Ishikawa (cell line): ENCODE data around the gene VAPB.

Experiments used
- CEBPB ChIP-seq: IDR thresholded peaks from 2 replicates; pipeline ENCODE4 v1.6.1; 2012
- CREB1 ChIP-seq: IDR thresholded peaks from 2 replicates; pipeline ENCODE4 v1.6.1; 2012; ENCODE audit warnings: low read depth
- EGR1 ChIP-seq: IDR thresholded peaks from 2 replicates; pipeline ENCODE4 v1.6.1; 2012
- EP300 ChIP-seq: IDR thresholded peaks from 2 replicates; pipeline ENCODE4 v1.6.1; 2012; ENCODE audit warnings: borderline replicate concordance
- FOXM1 ChIP-seq: IDR thresholded peaks from 2 replicates; pipeline ENCODE4 v1.6.1; 2012; ENCODE audit warnings: low read depth, borderline replicate concordance
- MAX ChIP-seq: IDR thresholded peaks from 2 replicates; pipeline ENCODE4 v1.6.1; 2012
- NFIC ChIP-seq: IDR thresholded peaks from 2 replicates; pipeline ENCODE4 v1.6.1; 2012
- RAD21 ChIP-seq: IDR thresholded peaks from 2 replicates; pipeline ENCODE4 v1.6.1; 2012; ENCODE audit warnings: low read depth
- TAF1 ChIP-seq: IDR thresholded peaks from 2 replicates; pipeline ENCODE4 v1.6.1; 2012; ENCODE audit warnings: low read depth, mild to moderate bottlenecking
- TCF12 ChIP-seq: IDR thresholded peaks from 2 replicates; pipeline ENCODE4 v1.6.1; 2012; ENCODE audit warnings: low read depth
- TEAD4 ChIP-seq: IDR thresholded peaks from 2 replicates; pipeline ENCODE4 v1.6.1; 2012
- USF1 ChIP-seq: IDR thresholded peaks from 2 replicates; pipeline ENCODE4 v1.6.1; 2012
- YY1 ChIP-seq: IDR thresholded peaks from 2 replicates; pipeline ENCODE4 v1.6.1; 2012; ENCODE audit warnings: low read depth
- ZBTB7A ChIP-seq: IDR thresholded peaks from 2 replicates; pipeline ENCODE4 v1.6.1; 2012; ENCODE audit warnings: low read depth
- TF ChIP-seq, protein P1 (sequence below): IDR thresholded peaks from 2 replicates; pipeline ENCODE4 v1.6.1; 2012; ENCODE audit warnings: low read depth, mild to moderate bottlenecking

The VAPB gene

DNA sequence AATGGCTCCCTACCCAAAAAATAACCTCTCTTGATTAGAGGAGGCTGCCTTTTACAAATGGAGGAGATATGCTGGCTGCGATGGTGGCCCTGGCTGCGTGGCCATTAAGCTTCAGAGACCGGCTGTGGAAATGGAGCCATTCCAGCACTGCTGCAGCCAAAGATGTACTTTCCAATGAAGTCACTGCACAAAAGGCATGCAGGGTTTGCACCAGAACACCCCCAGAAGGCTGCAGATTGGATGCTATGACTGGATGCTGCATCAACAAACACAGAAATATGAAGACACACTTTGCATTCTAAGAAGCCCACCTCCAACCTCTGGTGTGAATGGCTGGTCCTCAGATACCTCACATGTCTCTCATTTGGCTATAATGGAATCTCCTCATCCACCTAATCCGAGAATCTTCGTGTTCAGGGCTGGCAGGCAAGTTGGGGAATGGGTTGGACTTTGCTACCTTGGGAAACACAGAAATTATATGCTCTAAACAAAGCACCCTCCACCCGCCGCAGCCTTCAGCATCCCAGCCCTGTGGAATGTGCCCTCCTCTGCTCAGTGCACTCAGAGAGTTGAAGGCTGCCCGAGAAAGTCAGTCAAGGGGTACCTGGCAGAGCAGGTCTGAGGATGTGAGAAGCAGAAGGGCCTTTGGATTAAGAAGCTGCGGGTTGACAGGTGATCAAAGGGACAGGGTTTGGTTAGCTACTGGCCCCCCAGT lies 90.9 kb downstream of the VAPB start:
- TF ChIP-seq TAF1 = no peak
- no peak for TF ChIP-seq ZBTB7A
- TF ChIP-seq CEBPB = no peak
- TF ChIP-seq TCF12 = no peak
- TF ChIP-seq CREB1 = no peak
- TF ChIP-seq FOXM1 = no peak

GRCh38 chr20:58480551-58481336 lies 91.7 kb downstream of the VAPB start:
- TF ChIP-seq MAX (no peak), NFIC (no peak), ZBTB7A (no peak), TCF12 (no peak), TAF1 (no peak), EP300 (no peak), TEAD4 (no peak), RAD21 (no peak), EGR1 (no peak), USF1 (no peak), YY1 (no peak)
- TF ChIP-seq, protein P1, sequence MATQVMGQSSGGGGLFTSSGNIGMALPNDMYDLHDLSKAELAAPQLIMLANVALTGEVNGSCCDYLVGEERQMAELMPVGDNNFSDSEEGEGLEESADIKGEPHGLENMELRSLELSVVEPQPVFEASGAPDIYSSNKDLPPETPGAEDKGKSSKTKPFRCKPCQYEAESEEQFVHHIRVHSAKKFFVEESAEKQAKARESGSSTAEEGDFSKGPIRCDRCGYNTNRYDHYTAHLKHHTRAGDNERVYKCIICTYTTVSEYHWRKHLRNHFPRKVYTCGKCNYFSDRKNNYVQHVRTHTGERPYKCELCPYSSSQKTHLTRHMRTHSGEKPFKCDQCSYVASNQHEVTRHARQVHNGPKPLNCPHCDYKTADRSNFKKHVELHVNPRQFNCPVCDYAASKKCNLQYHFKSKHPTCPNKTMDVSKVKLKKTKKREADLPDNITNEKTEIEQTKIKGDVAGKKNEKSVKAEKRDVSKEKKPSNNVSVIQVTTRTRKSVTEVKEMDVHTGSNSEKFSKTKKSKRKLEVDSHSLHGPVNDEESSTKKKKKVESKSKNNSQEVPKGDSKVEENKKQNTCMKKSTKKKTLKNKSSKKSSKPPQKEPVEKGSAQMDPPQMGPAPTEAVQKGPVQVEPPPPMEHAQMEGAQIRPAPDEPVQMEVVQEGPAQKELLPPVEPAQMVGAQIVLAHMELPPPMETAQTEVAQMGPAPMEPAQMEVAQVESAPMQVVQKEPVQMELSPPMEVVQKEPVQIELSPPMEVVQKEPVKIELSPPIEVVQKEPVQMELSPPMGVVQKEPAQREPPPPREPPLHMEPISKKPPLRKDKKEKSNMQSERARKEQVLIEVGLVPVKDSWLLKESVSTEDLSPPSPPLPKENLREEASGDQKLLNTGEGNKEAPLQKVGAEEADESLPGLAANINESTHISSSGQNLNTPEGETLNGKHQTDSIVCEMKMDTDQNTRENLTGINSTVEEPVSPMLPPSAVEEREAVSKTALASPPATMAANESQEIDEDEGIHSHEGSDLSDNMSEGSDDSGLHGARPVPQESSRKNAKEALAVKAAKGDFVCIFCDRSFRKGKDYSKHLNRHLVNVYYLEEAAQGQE = no peak

GRCh38 chr20:58481481-58482021 lies 92.5 kb downstream of the VAPB start:
- no peak for TF ChIP-seq EGR1
- peak; percentile 84 for TF ChIP-seq RAD21

- TF ChIP-seq, protein P1 = no peak
- TF ChIP-seq MAX (no peak), NFIC (no peak), TCF12 (no peak), EP300 (no peak), USF1 (no peak), FOXM1 (no peak), EGR1 (no peak), ZBTB7A (no peak), TAF1 (no peak), TEAD4 (no peak), RAD21 (no peak), CEBPB (no peak), YY1 (no peak), CREB1 (no peak)
These were observed 93.4 kb downstream of the VAPB start for GRCh38 chr20:58482416-58482815.

DNA sequence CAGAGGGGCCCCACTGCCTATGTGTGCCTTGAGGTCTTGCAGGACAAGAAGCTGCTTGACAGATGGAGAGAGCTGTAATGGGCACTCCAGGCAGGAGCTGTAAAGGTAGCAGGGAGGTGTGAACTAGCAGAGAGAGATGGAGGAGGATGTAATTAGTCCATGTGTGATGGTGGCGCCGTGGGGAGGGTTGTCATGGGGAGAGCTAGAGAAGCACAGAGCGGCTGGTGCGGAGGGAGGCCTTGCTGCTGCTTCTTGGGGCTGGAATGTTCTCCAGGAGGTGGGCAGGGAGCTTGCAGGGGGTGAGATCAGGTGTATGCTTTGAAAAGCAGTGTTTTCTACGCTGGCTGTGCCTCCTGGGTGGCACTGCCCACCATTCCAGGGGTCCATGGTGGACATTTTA lies 94.0 kb downstream of the VAPB start:
- TF ChIP-seq MAX (no peak), ZBTB7A (no peak), EGR1 (no peak), TEAD4 (no peak), CEBPB (no peak), RAD21 (no peak), EP300 (no peak), TCF12 (no peak), FOXM1 (no peak), NFIC (no peak), USF1 (no peak), TAF1 (no peak)
- TF ChIP-seq, protein P1 = no peak
